Activated CD4-positive, alpha-beta T cell treated with anti-CD3 and anti-CD28 coated beads for 36 hours (primary cell): ENCODE measurements around the gene NCR2. TPM values are rescaled to one million over a fixed set of nuclear protein-coding genes. Genes with fewer than 3 reads are reported as not detected.
A peak's percentile ranks its signal among the peaks of the same experiment; 100 is the strongest.
"Not testable (repeated sequence)": the region's sequence is repeated elsewhere in the genome, so short reads cannot be mapped to it uniquely, and the experiment has no call there.

Source experiments
- ATAC-seq: fragments of 200-7000 bp; cut with Tn5 transposase; one replicate; pipeline ENCODE4 v1.10.0; 2021; ENCODE audit warnings: mild to moderate bottlenecking, moderate library complexity
- CTCF ChIA-PET: fragments of 350-600 bp; sonication (Branson Sonifier 250); formaldehyde crosslinking; loops from one replicate; lab custom pipeline; 2021; ENCODE audit warnings: antibody characterized with exemption; lab: Charles Lee
- POLR2A ChIA-PET: fragments of 350-600 bp; sonication (Branson Sonifier 250); formaldehyde crosslinking; loops from one replicate; lab custom pipeline; 2021; ENCODE audit warnings: antibody characterized with exemption, inconsistent platforms; lab: Charles Lee
- DNase-seq: peaks from one replicate; pipeline ENCODE4 v3.0.0-alpha.2; 2020
- H3K27ac Mint-ChIP-seq: one replicate; pipeline ENCODE4 v1.8.0; 2021; ENCODE audit warnings: mixed read lengths
- H3K27me3 Mint-ChIP-seq: one replicate; pipeline ENCODE4 v1.8.0; 2021; ENCODE audit warnings: mixed read lengths
- H3K36me3 Mint-ChIP-seq: one replicate; pipeline ENCODE4 v1.8.0; 2021; ENCODE audit warnings: low read depth, mixed read lengths
- H3K4me1 Mint-ChIP-seq: one replicate; pipeline ENCODE4 v1.8.0; 2021; ENCODE audit warnings: mixed read lengths
- H3K4me3 Mint-ChIP-seq: one replicate; pipeline ENCODE4 v1.8.0; 2021; ENCODE audit warnings: mild to moderate bottlenecking, moderate library complexity, mixed read lengths
- H3K9me3 Mint-ChIP-seq: one replicate; pipeline ENCODE4 v1.8.0; 2021; ENCODE audit warnings: low read depth, mixed read lengths
- intact Hi-C, 2 experiments: fragments of 100-400 bp; cut with DNase I in 1 of 2; cut with micrococcal nuclease in 1 of 2; formaldehyde crosslinking; loops; one replicate each; pipeline versions ENCODE4 v1.14.2 to v1.15.1; 2022 to 2024; cut with DNase I, micrococcal nuclease
- total RNA-seq, 2 experiments: library from RNA; stranded (reverse); gene quantifications; one replicate each; pipeline ENCODE4 v1.2.3, GENCODE V29; 2021

The NCR2 gene
- total RNA-seq, result not detected

- CTCF ChIA-PET, result interaction anchor here (0.6 to 4.5 kb wide), 5 partner anchors 29 to 786 kb away, joined by 3 to 27 read pairs (median 3); no protein-coding TSS in a partner anchor
- Mint-ChIP-seq H3K4me3 (no peak within 1 kb of the TSS), H3K27me3 (no peaks in the 10 kb centered on the region), H3K27ac (peak within 1 kb of the TSS; percentile 73), H3K4me1 (peaks cover 33% of the 10 kb centered on the region), H3K9me3 (no peaks in the 10 kb centered on the region), H3K36me3 (no peaks in the 10 kb centered on the region)
- no peak for ATAC-seq
- POLR2A ChIA-PET, result no interaction called here
- intact Hi-C loops, result no loop called here
- DNase-seq, result no peak
Observed at GRCh38 chr6:41335296-41335695, at the start of gene NCR2. Gene NCR2 (plus strand): TSS chr6:41335608. CDS start chr6:41335877, 269 bp downstream.

GRCh38 chr6:41286544-41287346, 48.7 kb upstream of the NCR2 start, which contains the start of gene TREM1:
Gene TREM1 (minus strand): TSS chr6:41286682. CDS start chr6:41286655, 27 bp downstream.
- intact Hi-C loops, result no loop called here
- ChIA-PET CTCF (interaction anchor here (2.5 kb wide), 1 partner anchor 12 kb away, joined by 7 read pairs; no protein-coding TSS in a partner anchor), POLR2A (no interaction called here)
- peaks cover 13% of the 10 kb centered on the region for H3K4me1 Mint-ChIP-seq
- H3K4me3 Mint-ChIP-seq, result no peak within 1 kb of the TSS
- peaks cover 3% of the 10 kb centered on the region for H3K27me3 Mint-ChIP-seq
- no peak within 1 kb of the TSS for H3K27ac Mint-ChIP-seq
- H3K9me3 Mint-ChIP-seq, result no peaks in the 10 kb centered on the region
- H3K36me3 Mint-ChIP-seq, result no peaks in the 10 kb centered on the region
- DNase-seq (no peak), ATAC-seq (peak; percentile 38)

GRCh38 chr6:41288030-41288753, 47.2 kb upstream of the NCR2 start:
- H3K9me3 Mint-ChIP-seq, result no peaks in the 10 kb centered on the region
- H3K36me3 Mint-ChIP-seq, result no peaks in the 10 kb centered on the region
- H3K27me3 Mint-ChIP-seq, result no peaks in the 10 kb centered on the region
- H3K4me3 Mint-ChIP-seq, result no peak overlapping the region
- H3K27ac Mint-ChIP-seq, result peak overlapping the region; percentile 19
- no peak for DNase-seq
- peaks cover 13% of the 10 kb centered on the region for H3K4me1 Mint-ChIP-seq
- peak; percentile 75 for ATAC-seq
- POLR2A ChIA-PET, result no interaction called here
- intact Hi-C loops, result no loop called here
- CTCF ChIA-PET, result interaction anchor here (1.1 to 2.5 kb wide), 2 partner anchors 10 to 11 kb away, joined by 3 to 7 read pairs; no protein-coding TSS in a partner anchor

- H3K9me3 Mint-ChIP-seq, result no peaks in the 10 kb centered on the region
- peak overlapping the region; percentile 19 for H3K27ac Mint-ChIP-seq
- no peak for DNase-seq
- no peaks in the 10 kb centered on the region for H3K27me3 Mint-ChIP-seq
- intact Hi-C loops, result no loop called here
- ChIA-PET CTCF (interaction anchor here (1.7 to 2.5 kb wide), 2 partner anchors 10 to 18 kb away, joined by 7 read pairs; no protein-coding TSS in a partner anchor), POLR2A (no interaction called here)
- H3K36me3 Mint-ChIP-seq, result no peaks in the 10 kb centered on the region
- H3K4me3 Mint-ChIP-seq, result no peak overlapping the region
- no peak for ATAC-seq
- peaks cover 11% of the 10 kb centered on the region for H3K4me1 Mint-ChIP-seq
Observed at GRCh38 chr6:41288754-41289129, 46.7 kb upstream of the NCR2 start.

GRCh38 chr6:41289815-41290214, 45.6 kb upstream of the NCR2 start:
- intact Hi-C loops, result no loop called here
- no peak for DNase-seq
- Mint-ChIP-seq H3K36me3 (no peaks in the 10 kb centered on the region), H3K27ac (no peak overlapping the region), H3K9me3 (no peaks in the 10 kb centered on the region), H3K27me3 (no peaks in the 10 kb centered on the region), H3K4me3 (no peak overlapping the region), H3K4me1 (peaks cover 18% of the 10 kb centered on the region)
- no peak for ATAC-seq
- ChIA-PET CTCF (interaction anchor here (1.1 to 1.7 kb wide), 3 partner anchors 17 to 44 kb away, joined by 3 to 7 read pairs (median 4); no protein-coding TSS in a partner anchor), POLR2A (interaction anchor here (0.6 kb wide), 1 partner anchor 337 kb away, joined by 7 read pairs; no protein-coding TSS in a partner anchor)

GRCh38 chr6:41291717-41292116, 43.7 kb upstream of the NCR2 start:
- POLR2A ChIA-PET, result no interaction called here
- Mint-ChIP-seq H3K27ac (no peak overlapping the region), H3K9me3 (peaks cover 4% of the 10 kb centered on the region), H3K36me3 (no peaks in the 10 kb centered on the region), H3K27me3 (peaks cover 3% of the 10 kb centered on the region), H3K4me3 (no peak overlapping the region), H3K4me1 (peaks cover 25% of the 10 kb centered on the region)
- ATAC-seq (no peak), DNase-seq (no peak)
- CTCF ChIA-PET, result no interaction called here
- intact Hi-C loops, result no loop called here

- Mint-ChIP-seq H3K9me3 (peaks cover 17% of the 10 kb centered on the region), H3K36me3 (no peaks in the 10 kb centered on the region), H3K27ac (no peak overlapping the region), H3K4me1 (peaks cover 41% of the 10 kb centered on the region), H3K27me3 (peaks cover 3% of the 10 kb centered on the region), H3K4me3 (no peak overlapping the region)
- ChIA-PET POLR2A (no interaction called here), CTCF (interaction anchor here (1.0 to 2.0 kb wide), 3 partner anchors 13 to 176 kb away, joined by 3 to 8 read pairs (median 3); no protein-coding TSS in a partner anchor)
- peak; percentile 58 for DNase-seq
- intact Hi-C loops, result no loop called here
- peak; percentile 36 for ATAC-seq
Observed at GRCh38 chr6:41294214-41294872, 41.1 kb upstream of the NCR2 start.

GRCh38 chr6:41297248-41297647, 38.2 kb upstream of the NCR2 start:
- DNase-seq, POLR2A ChIA-PET, H3K4me3 Mint-ChIP-seq, ATAC-seq, H3K27ac Mint-ChIP-seq, H3K27me3 Mint-ChIP-seq, H3K36me3 Mint-ChIP-seq: not testable (repeated sequence)
- Mint-ChIP-seq H3K4me1 (peaks cover 52% of the 10 kb centered on the region), H3K9me3 (peaks cover 17% of the 10 kb centered on the region)
- intact Hi-C loops, result loop anchor here in 1 of 2 experiments (5.0 kb wide), 1 partner anchor 225 kb away; the partner anchor contains the start of genes NFYA and OARD1
- CTCF ChIA-PET, result interaction anchor here (0.6 to 3.8 kb wide), 4 partner anchors 10 to 325 kb away, joined by 3 to 21 read pairs (median 3); no protein-coding TSS in a partner anchor

GRCh38 chr6:41298785-41299502, 36.5 kb upstream of the NCR2 start:
- no peaks in the 10 kb centered on the region for H3K36me3 Mint-ChIP-seq
- intact Hi-C loops, result loop anchor here in 1 of 2 experiments (2.0 to 5.0 kb wide), 2 partner anchors 100 to 227 kb away; partner anchors contain the start of genes NFYA and OARD1
- CTCF ChIA-PET, result interaction anchor here (0.6 to 3.8 kb wide), 10 partner anchors 9 to 195 kb away, joined by 3 to 21 read pairs (median 4); no protein-coding TSS in a partner anchor

GRCh38 chr6:41302638-41303037, 32.8 kb upstream of the NCR2 start:
- H3K4me1 Mint-ChIP-seq, result peaks cover 36% of the 10 kb centered on the region
- ATAC-seq, result no peak
- intact Hi-C loops, result no loop called here
- H3K36me3 Mint-ChIP-seq, result no peaks in the 10 kb centered on the region
- DNase-seq, result no peak
- CTCF ChIA-PET, result no interaction called here
- POLR2A ChIA-PET, result no interaction called here
- H3K9me3 Mint-ChIP-seq, result peaks cover 5% of the 10 kb centered on the region
- no peak overlapping the region for H3K4me3 Mint-ChIP-seq
- H3K27ac Mint-ChIP-seq, result no peak overlapping the region
- H3K27me3 Mint-ChIP-seq, result no peaks in the 10 kb centered on the region

More at GRCh38 chr6:41298785-41299502, 36.5 kb upstream of the NCR2 start:
- ATAC-seq, result peak; percentile 83
- POLR2A ChIA-PET, result interaction anchor here (0.7 kb wide), 1 partner anchor 37 kb away, joined by 6 read pairs; no protein-coding TSS in a partner anchor
- H3K9me3 Mint-ChIP-seq, result peaks cover 17% of the 10 kb centered on the region
- no peak for DNase-seq
- peaks cover 3% of the 10 kb centered on the region for H3K27me3 Mint-ChIP-seq
- H3K27ac Mint-ChIP-seq, result peak overlapping the region; percentile 84
- peak overlapping the region; percentile 24 for H3K4me3 Mint-ChIP-seq
- H3K4me1 Mint-ChIP-seq, result peaks cover 57% of the 10 kb centered on the region
